GM18505 (cell line): ENCODE results near the gene MEGF11.
A peak's percentile ranks its signal among the peaks of the same experiment; 100 is the strongest.

Experiments
- ATAC-seq: cut with Tn5 transposase; IDR thresholded peaks from one replicate; pipeline ENCODE4 v1.9.1; 2021; ENCODE audit not compliant: unreplicated experiment
- POLR2A ChIP-seq: IDR thresholded peaks from 4 replicates; pipeline ENCODE4 v1.6.1; 2011; ENCODE audit warnings: borderline replicate concordance; ENCODE audit not compliant: insufficient read depth, insufficient read length; ENCODE audit errors: extremely low read depth

The MEGF11 gene

GRCh38 chr15:65903296-65904073 is 350.1 kb downstream of the MEGF11 start:
- ATAC-seq = no peak
- no peak for TF ChIP-seq POLR2A

- peak; percentile 77 for ATAC-seq
- TF ChIP-seq POLR2A = no peak
These were observed 351.2 kb downstream of the MEGF11 start for GRCh38 chr15:65902373-65902772.

DNA sequence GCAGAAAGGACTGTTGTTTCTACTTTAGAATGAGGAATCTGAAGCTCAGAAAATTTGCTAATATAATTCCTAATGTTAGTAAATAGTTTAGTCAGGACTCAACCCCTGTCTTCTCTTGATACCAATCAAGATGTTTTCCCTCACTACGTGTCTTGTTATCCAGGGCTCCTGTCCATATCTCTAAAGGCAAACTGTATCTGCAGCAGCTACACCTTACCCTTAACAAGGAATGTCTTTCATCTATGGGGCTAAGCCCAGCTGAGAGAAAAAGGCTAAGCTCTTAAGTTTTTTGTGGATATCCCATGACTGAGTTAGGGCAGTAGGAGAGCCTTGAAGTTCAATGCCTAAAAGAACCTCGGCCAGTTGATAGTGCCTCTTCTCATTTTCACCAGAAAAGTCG is 351.7 kb downstream of the MEGF11 start:
- TF ChIP-seq POLR2A = no peak
- ATAC-seq = no peak

DNA sequence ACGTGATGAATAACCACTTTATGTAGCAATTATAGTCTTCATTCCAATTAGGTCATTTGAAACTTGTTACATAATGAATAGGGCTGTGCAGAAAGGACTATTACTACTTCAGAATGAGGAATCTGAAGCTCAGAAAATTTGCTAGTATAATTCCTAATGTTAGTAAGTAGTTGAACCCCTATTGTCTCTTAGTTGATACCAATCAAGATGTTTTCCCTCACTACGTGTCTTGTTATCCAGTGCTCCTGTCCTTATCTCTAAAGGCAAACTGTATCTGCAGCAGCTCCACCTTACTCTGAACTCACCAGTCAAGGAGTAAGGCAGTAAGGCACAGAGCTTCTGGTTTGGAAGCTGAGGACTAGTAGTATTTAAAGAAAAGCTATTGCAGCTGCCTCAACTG is 352.2 kb downstream of the MEGF11 start:
- no peak for TF ChIP-seq POLR2A
- ATAC-seq = no peak

GRCh38 chr15:65900488-65900887 is 353.1 kb downstream of the MEGF11 start:
- ATAC-seq = no peak
- TF ChIP-seq POLR2A = no peak

- no peak for TF ChIP-seq POLR2A
- no peak for ATAC-seq
These were observed 357.3 kb downstream of the MEGF11 start for GRCh38 chr15:65896236-65896635.

- no peak for ATAC-seq
- TF ChIP-seq POLR2A = no peak
These were observed 360.5 kb downstream of the MEGF11 start for GRCh38 chr15:65893060-65893459.

- ATAC-seq = no peak
- no peak for TF ChIP-seq POLR2A
These were observed 364.6 kb downstream of the MEGF11 start for GRCh38 chr15:65888981-65889380.

DNA sequence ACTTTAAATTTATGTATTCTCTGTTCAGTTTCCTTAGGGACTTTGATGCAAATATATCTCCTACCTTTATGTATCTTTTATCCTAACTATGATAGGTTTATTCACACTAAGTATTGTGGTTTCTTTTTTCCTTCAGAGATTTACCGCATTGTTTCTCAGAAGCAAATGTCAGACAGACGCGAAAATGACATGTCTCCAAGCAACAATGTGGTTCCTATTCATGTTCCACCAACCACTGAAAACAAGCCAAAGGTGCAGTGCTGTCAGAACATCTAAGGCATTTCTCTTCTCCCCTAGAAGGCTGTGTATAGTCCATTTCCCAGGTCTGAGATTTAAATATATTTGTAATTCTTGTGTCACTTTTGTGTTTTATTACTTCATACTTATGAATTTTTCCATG is 366.0 kb downstream of the MEGF11 start:
- ATAC-seq = no peak
- no peak for TF ChIP-seq POLR2A

DNA sequence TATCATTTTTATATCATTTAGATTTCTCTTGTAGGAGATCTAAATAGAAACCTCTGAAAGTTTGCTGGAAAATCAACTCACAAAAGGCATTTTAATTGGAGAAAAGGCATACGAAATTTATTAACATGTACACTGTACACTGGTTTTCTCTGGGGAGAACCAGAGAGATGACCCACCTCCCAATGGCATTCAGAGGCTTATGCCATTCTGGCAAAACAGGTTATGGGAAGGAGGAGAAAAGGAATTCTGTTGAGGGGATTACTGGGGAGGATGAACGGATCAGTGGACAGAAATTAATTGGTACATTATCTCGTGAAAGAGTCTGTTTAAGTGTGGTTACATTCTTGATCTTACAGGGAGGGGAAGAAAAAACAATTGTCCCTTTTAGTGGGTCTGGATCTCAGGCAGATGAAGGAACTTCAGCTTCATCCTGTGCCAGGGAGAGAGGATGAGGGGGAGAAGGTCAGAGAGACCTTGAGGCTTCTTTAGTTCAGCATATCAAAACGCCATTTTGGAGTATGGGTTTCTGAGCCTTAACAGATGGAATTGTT is 367.8 kb downstream of the MEGF11 start:
- no peak for TF ChIP-seq POLR2A
- ATAC-seq = no peak

- TF ChIP-seq POLR2A = no peak
These were observed 369.0 kb downstream of the MEGF11 start for GRCh38 chr15:65884511-65884910.

DNA sequence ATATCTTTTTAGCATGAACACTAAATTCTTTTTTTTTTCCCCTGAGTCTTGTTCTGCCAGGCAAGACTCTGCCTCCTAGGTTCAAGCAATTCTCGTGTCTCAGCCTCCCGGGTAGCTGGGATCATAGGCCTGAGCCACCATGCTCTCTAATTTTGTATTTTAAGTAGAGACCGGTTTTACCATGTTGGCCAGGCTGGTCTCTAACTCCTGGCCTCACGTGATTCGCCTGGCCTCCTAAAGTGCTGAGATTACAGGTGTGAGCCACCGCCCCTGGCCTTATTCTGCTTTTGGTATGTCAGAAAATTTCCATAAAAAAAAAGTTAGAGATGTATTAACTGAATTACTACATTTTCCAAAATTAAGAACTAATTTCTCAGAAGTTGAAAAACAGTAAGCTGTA is 370.0 kb downstream of the MEGF11 start:
- TF ChIP-seq POLR2A = no peak
- ATAC-seq = no peak

More at GRCh38 chr15:65884511-65884910, 369.0 kb downstream of the MEGF11 start:
- ATAC-seq = no peak

DNA sequence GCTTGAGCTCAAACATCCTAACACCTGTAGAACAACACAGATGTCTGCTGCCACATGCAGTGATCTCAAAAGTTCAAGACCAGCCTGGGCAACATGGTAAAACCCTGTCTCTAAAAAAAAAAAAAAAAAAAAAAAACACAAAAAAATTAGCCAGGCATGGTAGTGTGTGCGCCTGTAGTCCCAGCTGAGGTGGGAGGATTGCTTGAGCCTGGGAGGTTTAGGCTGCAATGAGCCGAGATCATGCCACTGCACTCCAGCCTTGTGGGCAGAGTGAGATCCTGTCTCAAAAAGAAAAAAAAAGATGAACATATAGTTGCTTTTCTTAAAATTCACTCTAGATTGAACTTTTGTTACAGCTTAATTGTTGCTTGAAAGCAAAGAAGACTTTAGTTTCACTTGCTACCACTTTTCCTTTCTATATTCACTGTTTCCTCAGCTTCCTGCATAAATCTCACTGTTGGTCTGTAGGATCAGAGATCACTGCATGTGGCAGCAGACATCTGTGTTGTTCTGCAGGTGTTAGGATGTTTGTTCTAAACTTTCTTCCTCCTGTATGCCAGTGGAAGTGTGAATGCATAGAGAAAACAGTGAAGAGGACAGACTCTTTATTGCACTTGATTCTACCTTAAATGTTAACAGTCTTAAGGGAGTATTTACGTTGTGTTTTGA is 371.6 kb downstream of the MEGF11 start:
- ATAC-seq = no peak
- no peak for TF ChIP-seq POLR2A

DNA sequence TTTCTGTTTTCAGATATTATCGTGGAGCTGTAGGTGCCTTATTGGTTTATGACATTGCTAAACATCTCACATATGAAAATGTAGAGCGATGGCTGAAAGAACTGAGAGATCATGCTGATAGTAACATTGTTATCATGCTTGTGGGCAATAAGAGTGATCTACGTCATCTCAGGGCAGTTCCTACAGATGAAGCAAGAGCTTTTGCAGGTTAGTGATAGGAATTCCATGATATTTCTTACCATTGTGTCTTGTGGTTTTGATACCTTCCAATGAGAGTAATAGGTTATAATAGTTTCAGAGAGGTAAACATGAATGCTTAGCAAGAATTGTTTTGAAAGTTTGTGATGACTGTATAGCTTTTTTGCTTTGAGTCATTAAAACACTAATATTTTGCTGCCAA is 375.8 kb downstream of the MEGF11 start:
- no peak for TF ChIP-seq POLR2A
- ATAC-seq = no peak
